ENCODE results near the gene SPON2. TPM values are rescaled to one million over a fixed set of nuclear protein-coding genes. Genes with fewer than 3 reads are reported as not detected.
A peak's percentile ranks its signal among the peaks of the same experiment; 100 is the strongest.

SPON2 gene
- total and polyA plus RNA-seq, 2 of the 4 experiments (the other 2 are of a cell fraction): 21.1 to 177 TPM

DNA sequence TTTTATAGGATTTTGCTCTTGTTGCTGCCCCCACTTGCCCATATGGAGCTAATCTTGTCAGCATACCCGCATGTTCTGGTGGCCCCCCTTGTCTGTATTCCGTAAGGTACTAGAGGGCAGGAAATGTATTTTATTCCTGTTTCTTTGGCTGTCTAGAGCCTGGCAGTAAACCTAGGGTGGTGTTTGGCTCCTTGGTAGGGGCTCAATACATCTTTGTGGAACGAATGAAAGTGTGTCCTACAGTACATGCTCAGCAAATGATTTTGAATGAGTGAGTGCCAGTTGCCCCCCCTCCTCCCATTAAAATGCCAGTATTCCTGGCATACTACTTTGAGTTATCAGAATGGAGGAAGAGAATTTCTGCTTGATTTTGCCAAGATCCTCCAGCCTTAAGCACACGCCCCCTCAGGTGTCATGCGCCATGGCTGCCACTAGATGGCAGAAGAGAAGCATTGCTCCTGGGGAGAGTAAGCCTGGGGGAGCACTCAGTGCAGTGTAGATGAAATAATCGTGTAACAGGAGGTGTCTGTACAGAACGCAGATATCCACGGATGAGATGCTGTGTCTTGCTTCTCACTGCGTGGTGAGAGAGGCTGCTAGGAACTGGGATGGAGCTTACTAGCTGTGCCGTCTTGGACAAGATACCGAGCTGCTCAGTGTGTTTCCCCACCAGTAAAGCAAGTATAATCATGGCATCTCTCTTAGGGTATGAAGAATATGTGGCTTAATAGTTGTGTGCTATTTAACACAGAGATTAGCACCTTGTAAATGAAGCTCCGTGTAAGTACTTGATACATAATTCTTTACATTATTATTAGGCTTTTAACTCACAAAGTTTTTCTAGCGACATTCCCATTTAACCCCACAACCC, 41.8 kb downstream of the SPON2 start:
- in situ Hi-C loops (cut with MboI; ENCODE audit: low sequenced_read_pairs) (loop anchor here (5.0 kb wide), 2 partner anchors 137 to 222 kb away; no protein-coding TSS in a partner anchor), intact Hi-C loops (cut with micrococcal nuclease) (loop anchor here (1.0 to 5.0 kb wide), 6 partner anchors 80 to 221 kb away; partner anchors contain the start of genes FGFRL1 and UVSSA), dilution Hi-C loops (cut with HindIII; ENCODE audit: low sequenced_read_pairs, unreplicated experiment) (no loop called here)
- peaks cover 9% of the 10 kb centered on the region for H3K27me3 ChIP-seq (ENCODE audit: control insufficient read depth, insufficient read depth, low read length)
- peak overlapping the region; percentile 82 for H2AK9ac ChIP-seq (replicated peaks; ENCODE audit: low read depth, low read length, poor library complexity)
- BruUV-seq (replicated peaks): no TSS peak
- no peak overlapping the region for H2BK5ac ChIP-seq (ENCODE audit: low read depth, low read length, poor library complexity, severe bottlenecking)
- H3K4me1 ChIP-seq (ENCODE audit: control insufficient read depth, insufficient read depth, low read length): no peaks in the 10 kb centered on the region
- no peaks in the 10 kb centered on the region for H3K36me3 ChIP-seq (ENCODE audit: control insufficient read depth, insufficient read depth, low read length)
- no peak overlapping the region for H3K27ac ChIP-seq (ENCODE audit: insufficient read depth, low read length)
- no peaks in the 10 kb centered on the region for H3K9me1 ChIP-seq (ENCODE audit: insufficient read depth, low read length)
- ChIA-PET CTCF (interaction anchor here (0.6 to 1.5 kb wide), 5 partner anchors 9 to 216 kb away, joined by 3 to 6 read pairs (median 4); no protein-coding TSS in a partner anchor), POLR2A (ENCODE audit: unreplicated experiment) (no interaction called here)
- no peak overlapping the region for H4K91ac ChIP-seq (ENCODE audit: insufficient read depth, low read depth, low read length)
- no peak overlapping the region for H4K8ac ChIP-seq (ENCODE audit: low read depth in 2 of 2, low read length in 2 of 2)
- no peaks in the 10 kb centered on the region for H3K79me1 ChIP-seq (ENCODE audit: low read depth in 1 of 2, low read length in 2 of 2)
- no peak overlapping the region for H3K9ac ChIP-seq (ENCODE audit: low read depth, low read length)
- no peak overlapping the region for H3K4me2 ChIP-seq (ENCODE audit: low read depth, low read length)
- H2BK15ac ChIP-seq (ENCODE audit: low read depth, low read length): no peak overlapping the region
- no peak overlapping the region for H3K4me3 ChIP-seq (ENCODE audit: insufficient read depth, low read depth, low read length)
- 0% methylated on average over 4 of the region's 13 CpGs; no CpG with 5 or more reads in 1 of the 2 experiments for WGBS, 2 experiments (ENCODE audit: extremely low coverage in 2 of 2, insufficient read length in 1 of 2)
- H2AK5ac ChIP-seq (ENCODE audit: low read depth, low read length): no peak overlapping the region
- no peak overlapping the region for H3K14ac ChIP-seq (replicated peaks; ENCODE audit: low read depth, low read length)
- ATAC-seq (ENCODE audit: low read depth) (peak; percentile 100), DNase-seq (peak; percentile 76)
- H2AFZ ChIP-seq (replicated peaks; ENCODE audit: low read length, poor library complexity): peak overlapping the region; percentile 19
- no peaks in the 10 kb centered on the region for H4K20me1 ChIP-seq (ENCODE audit: insufficient read depth, low read length)
- no peaks in the 10 kb centered on the region for H3K9me3 ChIP-seq (ENCODE audit: control insufficient read depth, insufficient read depth, low read length)
- no peak overlapping the region for H3K18ac ChIP-seq (ENCODE audit: low read depth, low read length)
- no peak overlapping the region for H4K5ac ChIP-seq (ENCODE audit: low read depth, low read length)
- H3K56ac ChIP-seq (ENCODE audit: extremely low read depth, insufficient read depth, low read length): no peak overlapping the region
- H3K23ac ChIP-seq (ENCODE audit: low read depth, low read length): no peak overlapping the region
- no peak overlapping the region for H3K4ac ChIP-seq (ENCODE audit: low read depth, low read length)
- TF ChIP-seq POLR2A (IDR thresholded peaks at IDR 0.05; ENCODE audit: low read depth, low read length) (peak; percentile 50; the same call in 1 of the 2 replicates), SMC3 (IDR thresholded peaks at IDR 0.05; ENCODE audit: low read depth, low read length) (peak; percentile 98), RFX5 (IDR thresholded peaks at IDR 0.05; ENCODE audit: low read depth, low read length) (no peak), MXI1 (IDR thresholded peaks at IDR 0.05; ENCODE audit: borderline replicate concordance, low read depth, low read length) (no peak), RAD21 (IDR thresholded peaks at IDR 0.05; ENCODE audit: low read length) (peak; percentile 98), MAZ (IDR thresholded peaks at IDR 0.05; ENCODE audit: borderline replicate concordance, low read depth, low read length) (peak; percentile 77; the same call in 1 of the 2 replicates), CEBPB (IDR thresholded peaks at IDR 0.05; ENCODE audit: low read depth, low read length) (no peak), CHD1 (IDR thresholded peaks at IDR 0.05; ENCODE audit: low read depth, low read length) (no peak), BHLHE40 (IDR thresholded peaks at IDR 0.05; ENCODE audit: low read depth, low read length) (0 out of 2 replicates have a peak, but pooled peaks have one; percentile 7), NFE2L2 (IDR thresholded peaks at IDR 0.05; ENCODE audit: low read depth, low read length) (no peak)
- TF ChIP-seq, protein P1, sequence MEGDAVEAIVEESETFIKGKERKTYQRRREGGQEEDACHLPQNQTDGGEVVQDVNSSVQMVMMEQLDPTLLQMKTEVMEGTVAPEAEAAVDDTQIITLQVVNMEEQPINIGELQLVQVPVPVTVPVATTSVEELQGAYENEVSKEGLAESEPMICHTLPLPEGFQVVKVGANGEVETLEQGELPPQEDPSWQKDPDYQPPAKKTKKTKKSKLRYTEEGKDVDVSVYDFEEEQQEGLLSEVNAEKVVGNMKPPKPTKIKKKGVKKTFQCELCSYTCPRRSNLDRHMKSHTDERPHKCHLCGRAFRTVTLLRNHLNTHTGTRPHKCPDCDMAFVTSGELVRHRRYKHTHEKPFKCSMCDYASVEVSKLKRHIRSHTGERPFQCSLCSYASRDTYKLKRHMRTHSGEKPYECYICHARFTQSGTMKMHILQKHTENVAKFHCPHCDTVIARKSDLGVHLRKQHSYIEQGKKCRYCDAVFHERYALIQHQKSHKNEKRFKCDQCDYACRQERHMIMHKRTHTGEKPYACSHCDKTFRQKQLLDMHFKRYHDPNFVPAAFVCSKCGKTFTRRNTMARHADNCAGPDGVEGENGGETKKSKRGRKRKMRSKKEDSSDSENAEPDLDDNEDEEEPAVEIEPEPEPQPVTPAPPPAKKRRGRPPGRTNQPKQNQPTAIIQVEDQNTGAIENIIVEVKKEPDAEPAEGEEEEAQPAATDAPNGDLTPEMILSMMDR (conservative IDR thresholded peaks at IDR 0.05; ENCODE audit: low read depth, low read length): peak; percentile 98
- TF ChIP-seq, protein P2, sequence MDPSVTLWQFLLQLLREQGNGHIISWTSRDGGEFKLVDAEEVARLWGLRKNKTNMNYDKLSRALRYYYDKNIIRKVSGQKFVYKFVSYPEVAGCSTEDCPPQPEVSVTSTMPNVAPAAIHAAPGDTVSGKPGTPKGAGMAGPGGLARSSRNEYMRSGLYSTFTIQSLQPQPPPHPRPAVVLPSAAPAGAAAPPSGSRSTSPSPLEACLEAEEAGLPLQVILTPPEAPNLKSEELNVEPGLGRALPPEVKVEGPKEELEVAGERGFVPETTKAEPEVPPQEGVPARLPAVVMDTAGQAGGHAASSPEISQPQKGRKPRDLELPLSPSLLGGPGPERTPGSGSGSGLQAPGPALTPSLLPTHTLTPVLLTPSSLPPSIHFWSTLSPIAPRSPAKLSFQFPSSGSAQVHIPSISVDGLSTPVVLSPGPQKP (IDR thresholded peaks at IDR 0.05; ENCODE audit: borderline replicate concordance, low read depth, low read length): no peak
- TF ChIP-seq, protein P3, sequence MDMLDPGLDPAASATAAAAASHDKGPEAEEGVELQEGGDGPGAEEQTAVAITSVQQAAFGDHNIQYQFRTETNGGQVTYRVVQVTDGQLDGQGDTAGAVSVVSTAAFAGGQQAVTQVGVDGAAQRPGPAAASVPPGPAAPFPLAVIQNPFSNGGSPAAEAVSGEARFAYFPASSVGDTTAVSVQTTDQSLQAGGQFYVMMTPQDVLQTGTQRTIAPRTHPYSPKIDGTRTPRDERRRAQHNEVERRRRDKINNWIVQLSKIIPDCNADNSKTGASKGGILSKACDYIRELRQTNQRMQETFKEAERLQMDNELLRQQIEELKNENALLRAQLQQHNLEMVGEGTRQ (IDR thresholded peaks at IDR 0.05; ENCODE audit: low read depth, low read length): no peak
- peak overlapping the region; percentile 28; the same call in 1 of the 2 replicates for H2BK20ac ChIP-seq (ENCODE audit: low read depth, low read length)
- H2BK120ac ChIP-seq (ENCODE audit: low read depth, low read length): no peak overlapping the region

Measured in IMR-90 (cell line).